Duodenal mucosa (tissue), 2 donors: ENCODE data around the gene CARMIL1.

Experiments
- H3K27ac ChIP-seq: one replicate; pipeline ENCODE4 v1.7.0; 2013; ENCODE audit warnings: low read depth, low read length
- H3K27me3 ChIP-seq, 2 donors: one replicate each; pipeline ENCODE4 v1.7.0; 2013; ENCODE audit warnings: low read length in 2 of 2, control low read depth in 1 of 2; ENCODE audit not compliant: insufficient read depth in 2 of 2, control insufficient read depth in 1 of 2
- H3K36me3 ChIP-seq, 2 donors: one replicate each; pipeline ENCODE4 v1.7.0; 2013; ENCODE audit warnings: low read length in 2 of 2, control low read depth in 1 of 2; ENCODE audit not compliant: insufficient read depth in 2 of 2, control insufficient read depth in 1 of 2
- H3K4me1 ChIP-seq, 2 donors: one replicate each; pipeline ENCODE4 v1.7.0; 2013; ENCODE audit warnings: low read length in 2 of 2, control low read depth in 1 of 2; ENCODE audit not compliant: insufficient read depth in 2 of 2, control insufficient read depth in 1 of 2
- H3K4me3 ChIP-seq, 2 donors: one replicate each; pipeline ENCODE4 v1.7.0; 2013; ENCODE audit warnings: low read length in 2 of 2, low read depth in 1 of 2
- H3K9ac ChIP-seq, 2 donors: one replicate each; pipeline ENCODE4 v1.7.0; 2013; ENCODE audit warnings: low read length in 2 of 2, low read depth in 1 of 2
- H3K9me3 ChIP-seq, 2 donors: one replicate each; pipeline ENCODE4 v1.7.0; 2013; ENCODE audit warnings: low read length in 2 of 2, control low read depth in 1 of 2; ENCODE audit not compliant: control insufficient read depth in 1 of 2

Gene CARMIL1

GRCh38 chr6:25640891-25641290, 361.7 kb downstream of the CARMIL1 start:
- H3K9ac ChIP-seq: no peak overlapping the region
- no peaks in the 10 kb centered on the region for H3K9me3 ChIP-seq
- H3K4me1 ChIP-seq: peaks cover 0 to under 1% of the 10 kb centered on the region in 2 donors
- no peaks in the 10 kb centered on the region for H3K36me3 ChIP-seq
- no peaks in the 10 kb centered on the region for H3K27me3 ChIP-seq
- no peak overlapping the region for H3K27ac ChIP-seq
- H3K4me3 ChIP-seq: no peak overlapping the region

GRCh38 chr6:25641377-25641776, 362.2 kb downstream of the CARMIL1 start:
- Histone ChIP-seq H3K27ac (no peak overlapping the region), H3K9me3 (no peaks in the 10 kb centered on the region), H3K4me1 (no peaks in the 10 kb centered on the region), H3K9ac (no peak overlapping the region), H3K27me3 (no peaks in the 10 kb centered on the region), H3K36me3 (no peaks in the 10 kb centered on the region), H3K4me3 (no peak overlapping the region)

GRCh38 chr6:25641940-25642666, 362.9 kb downstream of the CARMIL1 start:
- Histone ChIP-seq H3K9ac (no peak overlapping the region), H3K4me3 (no peak overlapping the region), H3K9me3 (no peaks in the 10 kb centered on the region), H3K27ac (no peak overlapping the region), H3K4me1 (no peaks in the 10 kb centered on the region), H3K27me3 (no peaks in the 10 kb centered on the region), H3K36me3 (no peaks in the 10 kb centered on the region)

- H3K9me3 ChIP-seq: no peaks in the 10 kb centered on the region
- no peaks in the 10 kb centered on the region for H3K27me3 ChIP-seq
- H3K4me3 ChIP-seq: no peak overlapping the region
- H3K9ac ChIP-seq: no peak overlapping the region
- H3K27ac ChIP-seq: no peak overlapping the region
- no peaks in the 10 kb centered on the region for H3K4me1 ChIP-seq
- no peaks in the 10 kb centered on the region for H3K36me3 ChIP-seq
Observed at GRCh38 chr6:25642667-25643328, 363.6 kb downstream of the CARMIL1 start.

GRCh38 chr6:25645916-25646315, 366.7 kb downstream of the CARMIL1 start:
- Histone ChIP-seq H3K4me3 (no peak overlapping the region), H3K9me3 (no peaks in the 10 kb centered on the region), H3K27me3 (no peaks in the 10 kb centered on the region), H3K4me1 (no peaks in the 10 kb centered on the region), H3K36me3 (no peaks in the 10 kb centered on the region), H3K27ac (no peak overlapping the region), H3K9ac (no peak overlapping the region)

GRCh38 chr6:25649611-25650010, 370.4 kb downstream of the CARMIL1 start:
- no peak overlapping the region for H3K9ac ChIP-seq
- peaks cover 7 to 17% of the 10 kb centered on the region in 2 donors for H3K27me3 ChIP-seq
- no peaks in the 10 kb centered on the region for H3K4me1 ChIP-seq
- no peaks in the 10 kb centered on the region for H3K9me3 ChIP-seq
- no peak overlapping the region for H3K27ac ChIP-seq
- H3K4me3 ChIP-seq: no peak overlapping the region
- no peaks in the 10 kb centered on the region for H3K36me3 ChIP-seq

GRCh38 chr6:25652007-25652515, 372.9 kb downstream of the CARMIL1 start, which contains the start of gene SCGN:
TSS of gene SCGN (plus strand) at chr6:25652215. CDS start at chr6:25652404, 189 bp downstream.
- Histone ChIP-seq H3K4me3 (no peak within 1 kb of the TSS), H3K9ac (no peak within 1 kb of the TSS), H3K27ac (no peak within 1 kb of the TSS), H3K9me3 (no peaks in the 10 kb centered on the region), H3K36me3 (no peaks in the 10 kb centered on the region), H3K27me3 (peaks cover 7 to 17% of the 10 kb centered on the region in 2 donors), H3K4me1 (no peaks in the 10 kb centered on the region)

GRCh38 chr6:25655723-25656122, 376.5 kb downstream of the CARMIL1 start:
- Histone ChIP-seq H3K4me3 (no peak overlapping the region), H3K9me3 (no peaks in the 10 kb centered on the region), H3K36me3 (no peaks in the 10 kb centered on the region), H3K9ac (no peak overlapping the region), H3K4me1 (no peaks in the 10 kb centered on the region), H3K27me3 (peaks cover 7 to 17% of the 10 kb centered on the region in 2 donors), H3K27ac (no peak overlapping the region)

GRCh38 chr6:25659633-25660368, 380.6 kb downstream of the CARMIL1 start:
- Histone ChIP-seq H3K27me3 (peaks cover 0 to 5% of the 10 kb centered on the region in 2 donors), H3K27ac (no peak overlapping the region), H3K4me1 (no peaks in the 10 kb centered on the region), H3K9me3 (no peaks in the 10 kb centered on the region), H3K9ac (no peak overlapping the region), H3K36me3 (no peaks in the 10 kb centered on the region), H3K4me3 (no peak overlapping the region)

GRCh38 chr6:25660512-25660911, 381.3 kb downstream of the CARMIL1 start:
- no peak overlapping the region for H3K4me3 ChIP-seq
- H3K27me3 ChIP-seq: peaks cover 0 to 8% of the 10 kb centered on the region in 2 donors
- no peak overlapping the region for H3K27ac ChIP-seq
- no peaks in the 10 kb centered on the region for H3K4me1 ChIP-seq
- H3K9me3 ChIP-seq: no peaks in the 10 kb centered on the region
- no peak overlapping the region for H3K9ac ChIP-seq
- no peaks in the 10 kb centered on the region for H3K36me3 ChIP-seq
